Kidney (tissue), 22 donors: ENCODE results near the gene SIM2. TPM values are rescaled to one million over a fixed set of nuclear protein-coding genes. Genes with fewer than 3 reads are reported as not detected.

Experiments used
- DNase-seq, 5 donors: peaks; one replicate each; pipeline ENCODE4 v3.0.0-alpha.2; 2013 to 2020
- FAIRE-seq: peaks from 2 replicates; lab custom pipeline; 2012; peaks lifted over from hg19 to GRCh38; lab: Jason Lieb, UNC
- H3K27ac ChIP-seq, 2 donors: one replicate each; pipeline ENCODE4 v1.7.0; 2013; ENCODE audit warnings: low read depth in 2 of 2, low read length in 2 of 2, inconsistent platforms in 1 of 2
- H3K27me3 ChIP-seq: one replicate; pipeline ENCODE4 v1.7.1; 2013; ENCODE audit warnings: low read length, inconsistent platforms; ENCODE audit not compliant: control insufficient read depth, insufficient read depth
- H3K36me3 ChIP-seq, 3 donors: one replicate each; pipeline versions ENCODE4 v1.7.0 to v1.7.1; 2013; ENCODE audit warnings: low read length in 3 of 3, control low read depth in 1 of 3, inconsistent platforms in 1 of 3; ENCODE audit not compliant: insufficient read depth in 3 of 3, control insufficient read depth in 2 of 3
- H3K4me1 ChIP-seq, 3 donors: one replicate each; pipeline versions ENCODE4 v1.7.0 to v1.7.1; 2013; ENCODE audit warnings: low read length in 3 of 3, inconsistent platforms in 1 of 3, low read depth in 1 of 3; ENCODE audit not compliant: control insufficient read depth in 2 of 3, insufficient read depth in 2 of 3
- H3K4me3 ChIP-seq, 3 donors: one replicate each; pipeline versions ENCODE4 v1.7.0 to v1.8.1; 2013; ENCODE audit warnings: low read length in 3 of 3, control low read depth in 1 of 3, inconsistent platforms in 1 of 3
- H3K9ac ChIP-seq, 3 donors: one replicate each; pipeline versions ENCODE4 v1.7.0 to v1.7.1; 2013; ENCODE audit warnings: low read length in 3 of 3, control low read depth in 1 of 3, inconsistent platforms in 1 of 3
- H3K9me3 ChIP-seq, 3 donors: one replicate each; pipeline versions ENCODE4 v1.7.0 to v1.7.1; 2013; ENCODE audit warnings: low read length in 3 of 3, control low read depth in 1 of 3, inconsistent platforms in 1 of 3; ENCODE audit not compliant: control insufficient read depth in 2 of 3, insufficient read depth in 1 of 3
- intact Hi-C: fragments of 100-400 bp; cut with DNase I; formaldehyde crosslinking; loops from one replicate; pipeline ENCODE4 v1.11.1; 2022
- long read RNA-seq, 10 donors: library from polyadenylated mRNA in 1 of 10; unstranded in 1 of 10; transcript quantifications; one replicate each; pipeline ENCODE4 v2.0.0 and lab custom pipeline, GENCODE V29; 2021 to 2026
- polyA plus RNA-seq: library from polyadenylated mRNA; stranded (reverse); fragments of 350-450 nt; fragmentation: Illumina TruSeq; extraction: RNeasy Lipid Tissue Mini Kit (QIAGEN cat#74804); gene quantifications from one replicate; pipeline ENCODE4 v1.2.3, GENCODE V29; 2014; ENCODE audit warnings: low read depth, low replicate concordance; ENCODE audit not compliant: insufficient read depth
- total RNA-seq: library from RNA; stranded (reverse); fragmentation: NEBNext Ultra II Directional; extraction: Animal tissue kit (Norgen Biotek cat#: 25700); gene quantifications from one replicate; pipeline ENCODE4 v1.2.1, GENCODE V29; 2021
- TF ChIP-seq, protein P1 (sequence below): IDR thresholded peaks from 3 replicates; pipeline ENCODE4 v1.5.1; 2012; ENCODE audit warnings: mild to moderate bottlenecking, moderate library complexity, borderline replicate concordance; ENCODE audit not compliant: insufficient read depth; ENCODE audit errors: extremely low read depth
- donor health status: control.
- donor health status: control.
- donor health status: control.
- donor health status: control.
- donor health status: control.
- donor health status: DM: yes; HTN: yes; CAD: no.
- donor health status: Normal renal cell carcinoma (clear cell type).

The SIM2 gene, protein sequence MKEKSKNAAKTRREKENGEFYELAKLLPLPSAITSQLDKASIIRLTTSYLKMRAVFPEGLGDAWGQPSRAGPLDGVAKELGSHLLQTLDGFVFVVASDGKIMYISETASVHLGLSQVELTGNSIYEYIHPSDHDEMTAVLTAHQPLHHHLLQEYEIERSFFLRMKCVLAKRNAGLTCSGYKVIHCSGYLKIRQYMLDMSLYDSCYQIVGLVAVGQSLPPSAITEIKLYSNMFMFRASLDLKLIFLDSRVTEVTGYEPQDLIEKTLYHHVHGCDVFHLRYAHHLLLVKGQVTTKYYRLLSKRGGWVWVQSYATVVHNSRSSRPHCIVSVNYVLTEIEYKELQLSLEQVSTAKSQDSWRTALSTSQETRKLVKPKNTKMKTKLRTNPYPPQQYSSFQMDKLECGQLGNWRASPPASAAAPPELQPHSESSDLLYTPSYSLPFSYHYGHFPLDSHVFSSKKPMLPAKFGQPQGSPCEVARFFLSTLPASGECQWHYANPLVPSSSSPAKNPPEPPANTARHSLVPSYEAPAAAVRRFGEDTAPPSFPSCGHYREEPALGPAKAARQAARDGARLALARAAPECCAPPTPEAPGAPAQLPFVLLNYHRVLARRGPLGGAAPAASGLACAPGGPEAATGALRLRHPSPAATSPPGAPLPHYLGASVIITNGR
- total RNA-seq (71.3 TPM), polyA plus RNA-seq (6.5 TPM)
- long read RNA-seq, donor 1, full-length matches to known transcripts = 2 of 7 reads
- long read RNA-seq, donor 1, partial matches to known transcripts = 5 of 7 reads
- long read RNA-seq, donor 1, other reads (novel, unspliced or antisense) = 0 of 7 reads
- long read RNA-seq, donor 2 = 0 reads
- long read RNA-seq, donor 3 = 0 reads
- long read RNA-seq, donor 4, full-length matches to known transcripts = 3 of 19 reads
- long read RNA-seq, donor 4, partial matches to known transcripts = 16 of 19 reads
- long read RNA-seq, donor 4, other reads (novel, unspliced or antisense) = 0 of 19 reads
- long read RNA-seq, donor 5 = 0 reads
- long read RNA-seq, donor 6 = 0 reads
- long read RNA-seq, donor 7, full-length matches to known transcripts = 8 of 79 reads
- long read RNA-seq, donor 7, partial matches to known transcripts = 36 of 79 reads
- long read RNA-seq, donor 7, other reads (novel, unspliced or antisense) = 35 of 79 reads
- long read RNA-seq, donor 8, full-length matches to known transcripts = 3 of 3 reads
- long read RNA-seq, donor 8, partial matches to known transcripts = 0 of 3 reads
- long read RNA-seq, donor 8, other reads (novel, unspliced or antisense) = 0 of 3 reads
- long read RNA-seq, donor 9 = 0 reads
- long read RNA-seq, donor 10 = 0 reads

DNA sequence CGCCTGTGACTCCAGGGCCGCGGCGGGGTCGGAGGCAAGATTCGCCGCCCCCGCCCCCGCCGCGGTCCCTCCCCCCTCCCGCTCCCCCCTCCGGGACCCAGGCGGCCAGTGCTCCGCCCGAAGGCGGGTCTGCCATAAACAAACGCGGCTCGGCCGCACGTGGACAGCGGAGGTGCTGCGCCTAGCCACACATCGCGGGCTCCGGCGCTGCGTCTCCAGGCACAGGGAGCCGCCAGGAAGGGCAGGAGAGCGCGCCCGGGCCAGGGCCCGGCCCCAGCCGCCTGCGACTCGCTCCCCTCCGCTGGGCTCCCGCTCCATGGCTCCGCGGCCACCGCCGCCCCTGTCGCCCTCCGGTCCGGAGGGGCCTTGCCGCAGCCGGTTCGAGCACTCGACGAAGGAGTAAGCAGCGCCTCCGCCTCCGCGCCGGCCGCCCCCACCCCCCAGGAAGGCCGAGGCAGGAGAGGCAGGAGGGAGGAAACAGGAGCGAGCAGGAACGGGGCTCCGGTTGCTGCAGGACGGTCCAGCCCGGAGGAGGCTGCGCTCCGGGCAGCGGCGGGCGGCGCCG, at the start of gene SIM2:
TSS of gene SIM2 (plus strand) at position 135 of the 565 bp plus-strand sequence. CDS start 632 bp downstream, outside the sequence.
- H3K27ac ChIP-seq = peak within 1 kb of the TSS in 1 of 2 donors; percentile 83
- intact Hi-C loops = no loop called here
- peak in 3 of 5 donors; percentile 66 to 94 (median 66) for DNase-seq
- TF ChIP-seq, protein P1, sequence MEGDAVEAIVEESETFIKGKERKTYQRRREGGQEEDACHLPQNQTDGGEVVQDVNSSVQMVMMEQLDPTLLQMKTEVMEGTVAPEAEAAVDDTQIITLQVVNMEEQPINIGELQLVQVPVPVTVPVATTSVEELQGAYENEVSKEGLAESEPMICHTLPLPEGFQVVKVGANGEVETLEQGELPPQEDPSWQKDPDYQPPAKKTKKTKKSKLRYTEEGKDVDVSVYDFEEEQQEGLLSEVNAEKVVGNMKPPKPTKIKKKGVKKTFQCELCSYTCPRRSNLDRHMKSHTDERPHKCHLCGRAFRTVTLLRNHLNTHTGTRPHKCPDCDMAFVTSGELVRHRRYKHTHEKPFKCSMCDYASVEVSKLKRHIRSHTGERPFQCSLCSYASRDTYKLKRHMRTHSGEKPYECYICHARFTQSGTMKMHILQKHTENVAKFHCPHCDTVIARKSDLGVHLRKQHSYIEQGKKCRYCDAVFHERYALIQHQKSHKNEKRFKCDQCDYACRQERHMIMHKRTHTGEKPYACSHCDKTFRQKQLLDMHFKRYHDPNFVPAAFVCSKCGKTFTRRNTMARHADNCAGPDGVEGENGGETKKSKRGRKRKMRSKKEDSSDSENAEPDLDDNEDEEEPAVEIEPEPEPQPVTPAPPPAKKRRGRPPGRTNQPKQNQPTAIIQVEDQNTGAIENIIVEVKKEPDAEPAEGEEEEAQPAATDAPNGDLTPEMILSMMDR = no peak
- peak within 1 kb of the TSS in 2 of 3 donors; percentile 33 to 56 for H3K4me3 ChIP-seq
- peaks cover 71% of the 10 kb centered on the region for H3K27me3 ChIP-seq
- H3K9ac ChIP-seq = peak within 1 kb of the TSS in 1 of 3 donors; percentile 67
- H3K4me1 ChIP-seq = peaks cover 0 to 6% (median 0%) of the 10 kb centered on the region in 3 donors
- FAIRE-seq = no peak
- H3K36me3 ChIP-seq = no peaks in the 10 kb centered on the region
- H3K9me3 ChIP-seq = no peaks in the 10 kb centered on the region

DNA sequence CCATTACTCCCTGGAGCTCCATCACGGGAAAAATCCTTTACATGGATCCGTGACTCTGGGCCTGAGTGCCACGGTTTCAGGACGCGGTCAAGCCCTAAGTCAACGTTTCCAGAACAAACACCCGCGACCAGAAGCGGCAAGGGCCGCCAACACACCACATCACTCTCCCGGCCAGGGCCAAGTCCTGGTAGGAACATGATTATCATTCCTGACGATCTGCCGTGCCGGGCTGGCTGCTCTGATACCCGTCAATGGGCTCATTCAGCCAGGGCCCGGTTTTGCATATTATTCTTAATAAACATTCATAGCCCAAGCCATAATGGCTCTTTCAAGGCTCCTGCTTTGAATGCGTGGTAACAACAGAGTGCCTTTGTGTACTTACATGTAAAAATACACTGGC, 44.6 kb upstream of the SIM2 start:
- H3K9me3 ChIP-seq = no peaks in the 10 kb centered on the region
- intact Hi-C loops = no loop called here
- DNase-seq (peak in 3 of 5 donors; percentile 32 to 52 (median 51)), FAIRE-seq (no peak)
- no peaks in the 10 kb centered on the region for H3K4me1 ChIP-seq
- no peaks in the 10 kb centered on the region for H3K27me3 ChIP-seq
- H3K27ac ChIP-seq = no peak overlapping the region
- H3K9ac ChIP-seq = no peak overlapping the region
- no peaks in the 10 kb centered on the region for H3K36me3 ChIP-seq
- H3K4me3 ChIP-seq = no peak overlapping the region
- TF ChIP-seq, protein P1 = no peak

DNA sequence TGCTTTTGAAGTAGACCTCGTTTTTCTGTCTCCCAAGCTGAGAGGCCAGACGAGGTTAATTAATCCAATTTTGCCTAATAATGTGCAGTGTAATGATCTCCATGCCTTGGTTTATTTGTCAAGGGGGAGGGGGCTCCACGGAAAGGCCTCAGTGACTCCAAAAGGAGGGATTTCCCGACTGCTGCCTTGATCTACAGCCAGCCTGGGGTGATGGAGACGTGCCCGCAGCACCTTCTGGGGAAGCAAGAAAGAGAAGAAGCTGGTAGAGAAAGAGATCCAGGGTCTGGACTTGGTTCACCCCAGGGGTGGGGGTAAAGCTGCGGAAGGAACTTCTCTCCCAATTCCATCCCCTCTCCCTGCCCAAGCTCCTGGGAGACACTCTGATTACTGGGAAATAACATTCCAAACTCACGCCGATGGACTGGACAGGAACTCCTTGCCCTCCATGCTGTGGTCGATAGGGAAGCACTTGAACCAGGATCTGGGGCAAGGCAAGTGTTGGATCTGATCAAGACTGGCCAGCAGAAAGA, 44.1 kb upstream of the SIM2 start:
- FAIRE-seq (no peak), DNase-seq (no peak)
- no peak overlapping the region for H3K27ac ChIP-seq
- H3K9me3 ChIP-seq = no peaks in the 10 kb centered on the region
- H3K27me3 ChIP-seq = no peaks in the 10 kb centered on the region
- TF ChIP-seq, protein P1 = no peak
- intact Hi-C loops = no loop called here
- H3K4me3 ChIP-seq = no peak overlapping the region
- H3K9ac ChIP-seq = no peak overlapping the region
- H3K36me3 ChIP-seq = no peaks in the 10 kb centered on the region
- no peaks in the 10 kb centered on the region for H3K4me1 ChIP-seq
